Measurements from ENCODE around the gene RSPH6A.

- TF ChIP-seq NR2C2 (CRISPR knock-in tag; IDR thresholded peaks at IDR 0.05) (no peak), SP1 (CRISPR knock-in tag; conservative IDR thresholded peaks at IDR 0.05) (no peak), MAX (CRISPR knock-in tag; IDR thresholded peaks at IDR 0.05) (no peak), IRF1 (CRISPR knock-in tag; IDR thresholded peaks at IDR 0.05) (no peak), ELF4 (CRISPR knock-in tag; IDR thresholded peaks at IDR 0.05; ENCODE audit: low read depth) (no peak)
Observed at GRCh38 chr19:45789035-45789786, 25.9 kb downstream of the RSPH6A start.

All from WTC11 (cell line).